Inferior parietal cortex (tissue), 1 donor: ENCODE measurements around the gene ERCC1.
"Not testable (repeated sequence)": the region's sequence is repeated elsewhere in the genome, so short reads cannot be mapped to it uniquely, and the experiment has no call there.

ENCODE experiments used
- DNase-seq: peaks from one replicate; pipeline ENCODE4 v3.0.0-alpha.2; 2016; ENCODE audit errors: extremely low spot score

ERCC1 gene

DNA sequence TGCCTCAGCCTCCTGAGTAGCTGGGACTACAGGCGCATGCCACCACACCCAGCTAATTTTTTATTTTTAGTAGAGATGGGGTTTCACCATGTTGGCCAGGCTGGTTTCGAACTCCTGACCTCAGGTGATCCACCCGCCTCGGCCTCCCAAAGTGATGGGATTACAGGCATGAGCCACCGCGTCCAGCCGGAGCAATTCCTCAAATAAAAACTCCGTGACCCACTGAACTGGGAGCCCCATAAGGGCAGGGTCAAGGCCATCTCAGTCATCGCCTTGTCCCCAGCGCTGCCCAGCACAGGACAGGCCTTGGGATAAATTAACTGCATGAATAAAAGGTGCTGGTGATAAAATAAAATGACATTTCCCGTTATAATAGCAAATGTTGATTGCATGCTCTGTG is 6.2 kb upstream of the ERCC1 start:
- not testable (repeated sequence) for DNase-seq

DNA sequence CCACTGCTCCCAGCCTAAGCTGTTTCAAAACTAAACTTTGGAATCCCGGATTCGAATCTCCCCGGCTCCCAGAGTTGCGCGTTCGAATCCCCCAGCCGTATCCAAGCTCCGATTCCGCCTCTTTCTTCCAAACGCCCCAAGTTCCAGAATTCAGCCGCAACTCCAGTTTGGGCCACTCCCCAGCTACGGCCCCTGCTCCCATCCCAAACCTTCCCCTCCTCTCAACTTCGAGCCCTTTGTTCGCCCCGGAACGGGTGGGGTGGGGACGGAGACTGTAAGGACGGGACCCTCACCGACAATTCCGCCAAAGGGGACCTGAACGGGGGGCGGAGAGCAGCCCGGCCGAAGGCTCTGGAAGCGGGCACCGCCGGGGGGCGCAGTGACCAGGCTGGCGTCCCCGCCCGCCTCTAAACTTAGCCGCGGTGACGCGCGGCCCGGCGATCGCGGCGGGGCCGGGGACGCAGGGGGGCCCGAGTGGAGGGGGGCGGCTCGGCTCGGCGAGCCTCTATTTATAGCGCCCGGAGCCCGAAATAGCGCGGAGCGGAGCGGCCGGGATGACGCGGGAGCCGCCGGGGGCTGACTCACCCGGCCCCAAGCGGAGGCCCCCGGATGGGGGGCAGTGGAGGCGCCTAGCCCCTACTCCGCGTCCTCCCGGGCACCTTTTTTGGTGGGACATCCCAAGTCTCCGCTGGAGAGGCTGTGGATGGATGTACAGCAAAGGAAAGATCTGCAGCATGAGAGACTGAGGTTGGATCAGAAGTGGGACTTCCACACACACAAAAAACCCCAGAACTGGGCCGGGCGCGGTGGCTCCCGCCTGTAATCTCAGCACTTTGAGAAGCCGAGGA is 4.9 kb upstream of the ERCC1 start:
- no peak for DNase-seq

DNA sequence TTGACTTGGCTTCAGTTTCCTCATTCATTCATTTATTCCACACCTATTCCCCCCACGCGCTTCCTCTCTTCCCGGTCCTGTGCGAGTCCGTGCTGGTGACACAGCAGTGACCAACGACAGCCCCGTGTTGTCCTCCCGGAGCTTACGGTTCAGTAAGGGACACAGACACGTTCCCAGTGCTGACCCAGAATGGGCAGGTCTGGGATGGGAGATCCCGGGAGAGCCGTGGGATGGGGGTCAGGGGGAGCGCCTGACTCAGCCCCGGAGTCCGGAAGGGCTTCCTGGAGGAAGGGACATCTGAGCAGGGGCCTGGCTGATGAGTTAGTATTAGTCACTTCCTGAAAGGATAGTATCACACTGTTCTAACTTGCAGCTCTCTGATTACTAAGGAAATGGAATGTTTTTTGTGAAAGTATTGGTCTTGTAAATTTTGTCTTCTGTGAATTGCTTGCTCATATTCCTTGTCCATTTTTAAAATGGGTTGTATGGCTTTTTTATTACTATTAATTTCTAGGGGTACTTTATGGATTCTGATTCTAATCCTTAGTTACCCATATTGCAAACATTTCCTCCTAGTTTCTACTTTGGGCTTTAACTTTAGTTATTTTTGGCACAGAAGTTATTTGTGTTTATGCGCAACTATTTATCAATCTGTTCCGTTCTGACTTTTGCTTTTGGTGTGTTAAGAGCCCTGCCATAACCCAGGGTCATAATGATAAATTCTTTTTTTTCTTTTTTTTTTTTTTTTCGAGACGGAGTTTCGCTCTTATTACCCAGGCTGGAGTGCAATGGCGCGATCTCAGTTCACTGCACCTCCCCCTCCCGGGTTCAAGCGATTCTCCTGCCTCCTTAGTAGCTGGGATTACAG is 708 bp upstream of the ERCC1 start:
- no peak for DNase-seq

GRCh38 chr19:45423033-45423588 is 606 bp downstream of the ERCC1 start:
- DNase-seq, result no peak

GRCh38 chr19:45421947-45422498 is 1.7 kb downstream of the ERCC1 start:
- DNase-seq, result no peak

GRCh38 chr19:45420871-45421270 is 2.8 kb downstream of the ERCC1 start:
- no peak for DNase-seq

DNA sequence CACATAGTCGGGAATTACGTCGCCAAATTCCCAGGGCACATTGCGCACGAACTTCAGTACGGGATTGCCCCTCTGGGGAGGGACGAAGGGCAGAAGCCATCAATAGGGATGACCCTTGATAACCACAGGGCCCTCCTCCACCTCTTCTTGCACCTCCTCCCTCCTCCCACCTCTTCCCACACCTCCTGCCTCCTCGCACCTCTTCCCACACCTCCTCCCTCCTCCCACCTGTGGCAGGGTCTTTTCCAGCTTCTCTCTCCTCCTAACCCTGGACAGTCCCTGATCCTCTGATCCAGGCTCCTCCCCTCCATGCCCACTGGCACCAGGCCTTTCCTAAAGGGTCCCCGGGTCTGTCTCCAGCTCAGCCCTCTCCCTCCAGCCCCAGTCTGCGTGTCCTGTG is 3.4 kb downstream of the ERCC1 start:
- DNase-seq, result no peak

DNA sequence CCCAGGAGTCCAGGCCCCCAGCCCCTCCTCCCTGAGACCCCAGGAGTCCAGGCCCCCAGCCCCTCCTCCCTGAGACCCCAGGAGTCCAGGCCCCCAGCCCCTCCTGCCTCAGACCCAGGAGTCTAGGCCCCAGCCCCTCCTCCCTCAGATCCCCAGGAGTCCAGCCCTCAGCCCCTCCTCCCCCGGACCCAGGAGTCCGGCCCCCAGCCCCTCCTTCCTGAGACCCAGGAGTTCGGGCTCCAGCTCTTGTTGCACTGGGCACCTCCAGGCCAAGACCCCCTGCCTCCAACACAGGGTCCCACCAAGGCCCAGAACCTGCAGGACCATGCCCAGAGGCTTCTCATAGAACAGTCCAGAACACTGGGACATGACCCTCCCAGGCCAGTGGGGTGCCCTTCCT is 3.8 kb downstream of the ERCC1 start:
- DNase-seq, result no peak

DNA sequence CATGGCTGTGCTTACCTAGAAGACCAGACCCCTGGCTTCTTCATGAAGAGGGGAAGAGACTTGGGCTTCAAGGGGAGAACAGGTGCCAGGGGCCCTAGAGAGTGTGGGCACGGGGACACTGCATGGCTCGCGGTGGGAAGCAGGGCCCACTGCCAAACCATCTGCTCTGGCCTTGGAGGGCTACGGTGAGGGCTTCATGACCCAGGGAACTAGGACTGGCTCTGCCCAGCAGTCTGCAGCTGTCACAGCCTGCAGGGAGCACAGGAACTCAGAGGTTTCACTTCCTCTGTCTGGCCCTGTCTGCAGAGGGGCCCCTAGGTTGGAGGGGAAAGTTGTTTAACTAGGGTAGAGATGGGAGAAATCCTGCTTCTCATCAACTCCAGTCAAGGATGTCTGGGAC is 4.3 kb downstream of the ERCC1 start:
- no peak for DNase-seq

DNA sequence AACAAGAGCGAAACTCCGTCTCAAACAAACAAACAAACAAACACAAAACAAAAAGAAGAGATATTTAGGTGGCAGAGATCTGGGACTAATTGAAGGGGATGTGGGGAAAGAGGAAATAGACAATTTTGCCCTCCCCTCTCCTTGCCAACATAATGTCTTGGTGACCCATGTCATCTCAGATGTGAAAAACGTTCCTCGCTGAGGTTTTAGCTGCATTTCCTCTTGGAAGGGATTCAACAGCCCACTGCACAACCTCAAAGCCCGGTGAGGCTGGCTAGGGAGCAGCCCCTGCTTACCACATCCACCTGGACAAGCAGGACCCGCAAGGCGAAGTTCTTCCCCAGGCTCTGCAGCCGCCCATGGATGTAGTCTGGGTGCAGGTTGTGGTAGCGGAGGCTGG is 4.9 kb downstream of the ERCC1 start:
- no peak for DNase-seq

GRCh38 chr19:45417151-45417550 is 6.6 kb downstream of the ERCC1 start:
- DNase-seq, result no peak

DNA sequence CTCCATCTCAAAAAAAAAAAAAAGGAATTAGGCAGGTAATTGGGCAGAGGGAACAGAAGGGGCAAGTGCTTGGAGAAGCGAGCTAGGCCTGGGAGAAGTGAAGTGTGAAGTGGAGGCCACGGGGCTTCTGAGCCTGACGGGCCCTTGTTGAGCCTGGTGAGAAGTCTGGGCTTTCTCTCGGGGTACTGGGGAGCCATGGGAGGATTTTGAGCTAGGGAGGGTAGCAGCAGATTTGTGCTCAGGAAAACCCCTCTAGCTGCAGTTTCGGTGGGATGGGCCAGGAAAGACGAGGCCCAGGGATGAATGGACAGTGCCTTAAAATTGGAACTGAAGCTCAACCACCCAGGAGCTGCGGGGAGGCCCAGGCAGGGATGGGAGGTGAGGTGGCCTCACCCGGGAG is 9.2 kb downstream of the ERCC1 start:
- no peak for DNase-seq

- no peak for DNase-seq
Observed at GRCh38 chr19:45413497-45413896, 10.2 kb downstream of the ERCC1 start.

GRCh38 chr19:45410330-45410729 is 13.4 kb downstream of the ERCC1 start:
- not testable (repeated sequence) for DNase-seq

GRCh38 chr19:45409557-45409920 is 14.2 kb downstream of the ERCC1 start:
- no peak for DNase-seq

DNA sequence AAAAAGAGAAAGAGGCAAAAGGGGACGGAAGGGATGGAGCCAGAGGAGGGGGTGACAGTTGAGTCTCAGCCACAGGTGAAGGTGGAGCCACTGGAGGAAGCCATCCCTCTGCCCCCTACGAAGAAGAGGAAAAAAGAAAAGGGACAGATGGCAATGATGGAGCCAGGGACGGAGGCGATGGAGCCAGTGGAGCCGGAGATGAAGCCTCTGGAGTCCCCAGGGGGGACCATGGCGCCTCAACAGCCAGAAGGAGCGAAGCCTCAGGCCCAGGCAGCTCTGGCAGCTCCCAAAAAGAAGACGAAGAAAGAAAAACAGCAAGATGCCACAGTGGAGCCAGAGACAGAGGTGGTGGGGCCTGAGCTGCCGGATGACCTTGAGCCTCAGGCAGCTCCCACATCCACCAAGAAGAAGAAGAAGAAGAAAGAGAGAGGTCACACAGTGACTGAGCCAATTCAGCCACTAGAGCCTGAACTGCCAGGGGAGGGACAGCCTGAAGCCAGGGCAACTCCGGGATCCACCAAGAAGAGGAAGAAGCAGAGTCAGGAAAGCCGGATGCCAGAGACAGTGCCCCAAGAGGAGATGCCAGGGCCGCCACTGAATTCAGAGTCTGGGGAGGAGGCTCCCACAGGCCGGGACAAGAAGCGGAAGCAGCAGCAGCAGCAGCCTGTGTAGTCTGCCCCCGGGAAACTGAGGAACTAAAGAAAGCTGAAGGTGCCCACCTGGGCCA is 14.7 kb downstream of the ERCC1 start:
- DNase-seq, result no peak

- DNase-seq, result no peak
Observed at GRCh38 chr19:45408121-45408520, 15.6 kb downstream of the ERCC1 start.

GRCh38 chr19:45407585-45407984 is 16.1 kb downstream of the ERCC1 start:
- not testable (repeated sequence) for DNase-seq

- no peak for DNase-seq
Observed at GRCh38 chr19:45407091-45407375, 16.7 kb downstream of the ERCC1 start.

DNA sequence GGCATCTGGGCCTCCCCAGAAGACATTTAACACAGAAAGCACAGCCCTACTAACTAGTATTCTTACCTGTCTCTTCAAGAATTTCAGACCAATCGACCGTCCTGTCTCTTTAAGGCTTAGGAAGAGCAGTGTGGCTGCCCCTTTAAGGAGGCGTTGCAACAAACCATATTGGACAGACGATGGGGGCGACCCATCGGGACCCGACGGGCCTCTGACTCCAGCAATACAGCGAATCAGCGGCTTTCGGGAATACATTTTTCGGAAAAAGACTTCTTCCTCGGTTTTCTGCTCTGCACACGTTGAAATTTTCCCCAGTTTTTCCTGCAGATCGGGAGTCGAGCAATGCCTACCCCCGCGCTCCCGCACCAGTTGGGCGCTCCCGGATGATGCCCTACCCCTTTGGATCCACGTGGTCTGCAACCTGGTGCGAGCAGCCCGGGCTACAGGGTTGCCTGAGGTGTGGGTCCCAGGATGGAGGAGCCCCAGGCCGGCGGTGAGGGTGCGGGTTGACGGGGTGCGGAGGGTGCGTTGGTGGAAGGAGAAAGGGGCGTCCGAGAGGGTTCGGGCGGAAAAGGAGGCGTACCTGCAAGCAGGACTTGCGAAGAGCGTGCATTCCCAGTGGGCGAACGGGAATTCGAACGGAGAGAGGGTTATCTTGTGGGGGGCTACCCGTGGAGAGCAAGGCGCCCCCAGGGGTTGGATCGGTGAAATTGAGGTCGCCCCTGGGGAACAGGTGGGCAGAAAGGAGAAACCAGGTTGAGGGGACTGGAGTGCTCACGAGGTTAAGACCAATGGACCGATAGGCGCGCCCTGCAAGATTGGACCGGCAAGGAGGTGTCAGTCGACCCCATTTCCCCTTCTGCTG is 17.3 kb downstream of the ERCC1 start, which contains the start of gene POLR1G:
TSS of gene POLR1G (plus strand) at position 419 of the 865 bp plus-strand sequence. CDS start at position 472, 53 bp downstream.
- DNase-seq, result peak; percentile 95
